Bone marrow (tissue), 2 donors: ENCODE results near the gene NLE1.
"Not testable (repeated sequence)": the region's sequence is repeated elsewhere in the genome, so short reads cannot be mapped to it uniquely, and the experiment has no call there.

Source experiments
- DNase-seq, 2 donors: peaks; one replicate each; lab custom pipeline; 2025; lab: John Stamatoyannopoulos, UW

NLE1 gene

GRCh38 chr17:35141681-35142466, at the start of gene NLE1:
Gene NLE1, minus strand, starts transcription at chr17:35142303. Its CDS starts 28 bp downstream, at chr17:35142275.
- peak; percentile 58 to 60 for DNase-seq

DNA sequence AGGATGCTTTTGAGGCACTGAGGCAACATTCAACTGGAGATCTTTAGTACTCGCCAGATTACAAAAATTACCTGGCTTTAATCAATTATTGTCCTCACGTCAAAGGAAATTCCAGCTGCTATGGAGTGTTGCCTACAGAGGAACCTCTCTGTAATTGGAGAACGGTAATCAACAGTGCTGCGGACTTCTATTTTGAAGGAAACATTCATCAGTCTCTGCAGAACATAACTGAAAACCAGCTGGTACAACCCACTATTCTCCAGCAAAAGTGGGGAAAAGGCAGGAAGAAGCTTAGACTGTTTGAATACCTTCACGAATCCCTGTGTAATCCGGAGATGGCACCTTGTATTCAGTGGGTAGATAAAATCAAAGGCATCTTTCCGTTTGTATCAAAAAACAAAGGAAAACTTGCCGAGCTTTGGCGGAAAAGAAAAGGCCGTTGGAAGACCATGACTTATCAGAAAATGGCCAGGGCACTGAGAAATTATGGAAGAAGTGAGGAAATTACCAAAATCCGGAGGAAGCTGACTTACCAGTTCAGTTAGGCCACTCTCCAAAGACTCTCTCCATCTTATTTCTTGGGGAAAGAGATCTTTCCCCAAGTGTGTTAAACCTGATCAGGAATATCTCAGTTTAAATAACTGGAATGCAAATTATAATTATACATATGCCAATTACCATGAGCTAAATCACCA, 49.0 kb upstream of the NLE1 start:
- DNase-seq: no peak

GRCh38 chr17:35189291-35189690, 47.2 kb upstream of the NLE1 start:
- DNase-seq: peak in 1 of 2 donors; percentile 43

GRCh38 chr17:35188111-35188510, 46.0 kb upstream of the NLE1 start:
- DNase-seq: no peak

DNA sequence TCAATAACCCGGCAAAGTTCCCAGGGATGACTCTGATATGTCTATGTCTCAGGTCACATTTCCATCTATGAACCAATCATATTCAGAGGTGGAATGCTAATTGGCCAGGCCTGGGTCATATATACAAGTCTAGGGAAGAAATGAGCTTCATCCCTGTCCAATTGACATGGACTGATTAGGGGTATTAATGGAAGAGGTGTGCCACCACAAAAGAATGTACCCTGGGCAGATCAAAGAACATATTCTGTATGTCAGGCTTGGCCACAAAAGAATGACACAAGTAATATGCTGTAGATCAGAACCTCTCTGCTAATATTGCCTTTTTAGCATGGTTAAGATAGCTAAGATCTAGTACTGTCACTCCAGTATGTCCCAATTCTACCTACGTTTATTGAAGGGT, 45.4 kb upstream of the NLE1 start:
- no peak for DNase-seq

DNA sequence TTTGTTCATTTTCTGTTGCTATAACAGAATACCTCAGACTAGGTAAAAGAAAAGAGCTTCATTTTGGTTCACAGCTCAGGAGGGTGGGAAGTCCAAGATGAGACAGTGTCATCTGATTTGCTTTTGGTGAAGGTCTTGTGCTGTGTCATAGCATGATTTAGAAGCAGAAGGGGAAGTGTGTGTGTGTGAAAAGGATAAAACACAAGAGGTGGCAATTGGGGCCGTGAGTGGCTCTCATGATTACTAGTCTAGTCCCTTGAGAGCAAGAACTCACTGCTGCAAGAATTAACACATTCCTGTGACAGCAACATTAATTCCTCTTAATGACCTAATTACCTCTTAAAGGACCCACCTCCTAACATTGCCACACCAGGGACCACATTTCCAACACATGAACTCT, 43.7 kb upstream of the NLE1 start:
- no peak for DNase-seq

DNA sequence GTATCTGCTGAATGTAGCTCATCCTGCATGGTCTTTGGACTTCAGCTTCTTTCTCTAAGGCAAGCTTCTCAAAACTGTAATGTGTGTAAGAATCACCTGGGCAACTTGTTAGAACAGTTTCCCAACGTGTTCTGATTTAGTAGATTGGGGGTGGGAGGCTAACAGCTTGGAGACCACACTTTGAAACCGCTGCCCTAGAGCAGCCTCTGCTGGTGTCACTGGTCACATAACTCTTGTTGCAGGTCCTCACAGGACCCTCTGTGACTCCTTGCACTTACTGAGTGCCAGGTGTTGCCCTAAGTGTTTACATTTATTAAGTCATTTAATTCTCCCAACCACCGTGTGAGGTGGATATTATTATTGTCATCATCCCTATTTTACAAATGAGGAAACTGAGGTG, 42.2 kb upstream of the NLE1 start:
- no peak for DNase-seq

DNA sequence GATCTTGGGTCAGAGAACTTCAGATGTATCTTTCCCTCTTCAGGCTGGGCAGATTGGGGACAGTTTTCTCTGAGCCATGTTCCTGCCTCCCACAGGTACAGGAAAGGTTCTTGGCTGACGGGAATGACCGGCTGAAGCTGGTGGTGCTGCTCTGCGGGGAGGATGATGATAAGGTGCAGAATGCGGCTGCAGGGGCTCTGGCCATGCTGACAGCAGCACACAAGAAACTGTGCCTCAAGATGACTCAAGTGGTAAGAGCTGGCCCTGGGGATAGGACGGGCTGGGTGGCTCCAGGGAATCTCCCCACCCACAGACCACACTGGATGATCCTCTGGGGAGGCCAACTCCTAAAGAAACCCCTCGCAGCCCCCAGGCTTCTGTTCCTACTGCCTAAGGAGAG, 41.2 kb upstream of the NLE1 start:
- no peak for DNase-seq

DNA sequence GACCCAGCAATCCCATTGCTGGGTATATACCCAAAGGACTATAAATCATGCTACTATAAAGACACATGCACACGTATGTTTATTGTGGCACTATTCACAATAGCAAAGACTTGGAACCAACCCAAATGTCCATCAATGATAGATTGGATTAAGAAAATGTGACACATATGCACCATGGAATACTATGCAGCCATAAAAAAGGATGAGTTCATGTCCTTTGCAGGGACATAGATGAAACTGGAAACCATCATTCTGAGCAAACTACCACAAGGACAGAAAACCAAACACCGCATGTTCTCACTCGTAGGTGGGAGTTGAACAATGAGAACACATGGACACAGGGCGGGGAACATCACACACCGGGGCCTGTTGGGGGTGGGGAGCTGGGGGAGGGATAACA, 37.3 kb upstream of the NLE1 start:
- not testable (repeated sequence) for DNase-seq

DNA sequence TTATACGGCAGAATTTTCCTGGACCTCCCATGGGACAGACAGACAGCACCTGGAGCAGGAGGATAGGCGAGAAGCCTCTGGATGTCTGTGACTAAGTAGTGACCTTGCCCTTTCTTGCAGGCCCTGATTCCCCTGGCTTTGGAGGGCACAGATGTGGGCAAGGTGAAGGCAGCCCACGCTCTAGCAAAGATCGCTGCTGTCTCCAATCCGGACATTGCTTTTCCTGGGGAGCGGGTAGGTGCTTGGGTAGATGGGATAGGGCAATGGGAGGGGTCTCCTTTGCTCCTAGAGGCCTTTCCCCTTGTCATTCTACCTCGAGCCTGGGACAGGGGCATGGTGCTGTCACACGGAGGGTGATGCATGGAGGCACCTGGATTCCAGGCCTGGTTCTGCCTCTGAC, 34.8 kb upstream of the NLE1 start:
- DNase-seq: no peak

DNA sequence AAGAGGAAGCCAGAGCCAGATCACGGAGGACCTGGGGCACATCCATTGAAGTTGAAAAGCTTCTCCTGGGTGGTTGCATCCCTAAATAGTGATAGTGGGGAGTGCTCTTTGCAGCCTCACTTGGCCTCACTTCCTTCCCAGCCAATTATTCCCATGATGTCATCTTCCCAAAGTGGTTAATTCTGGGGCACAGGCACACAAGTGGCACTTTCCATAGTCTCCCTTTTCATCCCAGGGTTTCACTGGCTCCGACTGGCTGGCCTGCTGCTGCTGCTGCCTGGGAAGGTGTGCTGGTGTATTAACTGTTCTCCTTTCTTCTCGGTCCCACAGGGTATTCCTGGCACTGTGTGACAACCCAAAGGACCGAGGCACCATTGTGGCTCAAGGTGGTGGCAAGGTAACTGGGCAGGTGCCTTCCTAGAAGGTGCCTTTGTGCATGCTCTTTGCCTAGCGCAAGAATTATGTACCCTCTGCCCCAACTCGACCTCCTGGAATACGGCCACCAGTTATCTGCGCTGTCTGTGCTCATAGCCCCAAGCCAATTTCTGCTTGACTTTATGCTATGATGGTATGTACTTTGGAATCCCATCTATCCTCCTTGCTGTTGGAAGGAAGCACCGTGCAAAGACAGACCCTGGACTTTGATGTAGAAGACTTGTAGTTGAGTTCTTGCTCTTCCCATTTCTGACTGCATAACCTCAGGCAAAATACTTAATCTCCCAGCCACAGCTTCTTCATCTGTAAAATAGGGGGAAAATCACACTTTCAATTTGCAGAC, 33.7 kb upstream of the NLE1 start:
- DNase-seq: no peak

DNA sequence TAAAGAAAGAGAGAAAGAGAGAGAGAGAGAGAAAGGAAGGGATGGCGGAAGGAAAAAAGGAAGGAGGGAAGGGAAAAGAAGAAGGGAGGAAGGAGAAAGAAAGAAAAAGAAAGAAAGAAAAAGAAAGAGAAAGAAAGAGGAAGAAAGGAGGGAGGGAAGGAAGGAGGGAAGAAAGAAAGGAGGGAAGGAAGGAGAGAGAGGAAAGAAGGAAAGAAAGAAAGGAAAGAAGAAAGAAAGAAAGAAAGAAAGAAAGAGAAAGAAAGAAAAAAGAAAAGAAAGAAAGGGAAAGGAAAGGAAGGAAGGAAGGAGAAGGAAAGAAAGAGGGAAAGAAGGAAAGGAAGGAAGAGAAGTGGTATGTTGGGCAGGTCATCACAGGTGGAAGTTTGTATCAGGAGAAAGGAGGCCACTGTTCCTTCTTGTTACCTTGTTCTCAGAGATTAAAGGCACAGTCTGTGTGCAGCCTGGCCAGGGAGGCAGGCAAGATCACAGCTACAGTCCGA, 32.8 kb upstream of the NLE1 start:
- DNase-seq: no peak

DNA sequence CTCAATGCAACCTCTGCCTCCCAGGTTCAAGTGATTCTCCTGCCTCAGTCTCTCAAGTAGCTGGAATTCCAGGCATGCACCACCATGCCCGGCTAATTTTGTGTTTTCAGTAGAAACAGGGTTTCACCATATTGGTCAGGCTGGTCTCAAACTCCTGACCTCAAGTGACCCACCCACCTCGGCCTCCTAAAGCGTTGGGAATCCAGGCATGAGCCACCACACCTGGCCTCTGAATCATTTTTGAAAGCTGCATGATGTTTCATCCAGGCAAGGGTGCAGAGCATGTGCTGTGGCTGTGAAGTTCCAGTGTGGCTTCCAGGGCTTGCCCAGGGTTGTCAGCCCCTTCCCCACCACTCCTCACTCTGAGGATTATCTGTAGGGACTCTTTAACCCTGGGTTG, 30.2 kb upstream of the NLE1 start:
- not testable (repeated sequence) for DNase-seq

DNA sequence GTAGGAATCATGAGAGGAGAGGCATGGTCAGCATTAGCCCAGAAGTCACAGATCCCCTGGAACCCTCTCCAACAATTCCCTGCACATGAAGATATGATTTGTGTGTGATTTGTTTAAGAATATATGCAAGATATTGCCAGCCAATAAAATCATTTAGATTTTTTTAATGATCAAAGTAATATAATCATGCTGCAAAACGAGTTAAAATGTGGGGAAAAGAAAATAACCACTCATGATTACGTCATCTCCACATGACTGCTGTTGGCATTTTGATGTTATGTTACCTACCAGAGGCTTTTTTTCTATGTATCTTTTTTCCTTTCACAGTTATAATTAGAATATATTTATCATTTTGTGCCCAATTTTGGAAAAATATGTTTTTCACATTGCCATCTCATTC, 29.7 kb upstream of the NLE1 start:
- no peak for DNase-seq

DNA sequence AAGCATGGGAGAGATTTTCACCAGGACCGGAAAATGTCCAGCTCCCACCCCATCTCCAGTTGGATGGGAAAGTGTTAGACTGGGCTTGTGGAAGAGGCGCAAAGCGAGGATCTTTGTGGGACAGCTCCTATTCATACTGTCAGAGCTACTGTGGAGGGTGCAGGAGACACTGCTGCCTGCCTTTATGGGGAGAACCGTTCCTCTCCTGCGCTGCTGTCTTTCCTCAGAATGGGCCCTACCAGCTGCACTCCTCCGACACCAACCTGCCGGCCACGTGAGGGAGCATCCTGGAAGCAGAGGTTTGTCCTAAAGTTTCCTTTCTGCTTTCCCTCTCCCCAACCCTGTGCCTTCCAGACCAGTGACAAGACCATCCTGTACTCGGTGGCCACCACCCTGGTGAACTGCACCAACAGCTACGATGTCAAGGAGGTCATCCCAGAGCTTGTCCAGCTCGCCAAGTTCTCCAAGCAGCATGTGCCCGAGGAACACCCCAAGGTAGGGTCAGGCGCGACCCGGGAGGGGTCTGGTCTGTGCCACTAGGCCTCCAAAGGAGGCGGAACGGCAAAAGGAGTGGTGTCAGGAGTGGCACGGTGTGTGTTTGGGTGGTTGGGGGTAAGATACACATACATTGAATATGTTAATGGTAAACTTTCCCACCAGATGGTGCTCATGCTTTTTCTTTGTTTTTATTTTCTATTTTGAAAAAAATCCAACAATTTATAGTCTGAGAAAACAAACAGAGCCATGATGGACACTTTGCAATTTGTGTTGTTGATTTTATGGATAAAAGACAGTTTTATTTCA, 29.1 kb upstream of the NLE1 start:
- no peak for DNase-seq

- DNase-seq: no peak
Observed at GRCh38 chr17:35169835-35170363, 27.8 kb upstream of the NLE1 start.

- no peak for DNase-seq
Observed at GRCh38 chr17:35167666-35168065, 25.6 kb upstream of the NLE1 start.

GRCh38 chr17:35167046-35167445, 24.9 kb upstream of the NLE1 start:
- DNase-seq: no peak

GRCh38 chr17:35166526-35166925, 24.4 kb upstream of the NLE1 start:
- no peak for DNase-seq

GRCh38 chr17:35164716-35165115, 22.6 kb upstream of the NLE1 start:
- DNase-seq: no peak

- no peak for DNase-seq
Observed at GRCh38 chr17:35163886-35164285, 21.8 kb upstream of the NLE1 start.

DNA sequence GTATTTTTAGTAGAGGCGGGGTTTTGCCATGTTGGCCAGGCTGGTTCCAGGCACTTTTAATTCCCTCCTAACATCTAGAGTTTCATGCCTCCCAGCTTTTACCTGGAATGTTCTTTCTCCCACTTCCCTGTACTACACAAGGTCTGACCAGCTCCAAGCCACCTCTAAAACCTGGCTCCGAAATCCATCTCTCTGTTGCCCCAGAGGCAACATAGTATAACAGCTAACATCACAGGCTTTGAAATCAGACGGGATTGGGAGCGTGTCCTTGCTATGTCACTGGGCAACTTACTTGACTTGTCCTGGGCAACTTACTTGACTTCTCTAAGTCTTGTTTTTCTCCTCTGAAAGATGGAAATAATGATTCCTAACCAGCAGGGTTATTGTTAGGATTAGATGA, 20.7 kb upstream of the NLE1 start:
- no peak for DNase-seq
